ENCODE measurements around the gene CELA2A.
"Not testable (repeated sequence)": the region's sequence is repeated elsewhere in the genome, so short reads cannot be mapped to it uniquely, and the experiment has no call there.

The CELA2A gene

DNA sequence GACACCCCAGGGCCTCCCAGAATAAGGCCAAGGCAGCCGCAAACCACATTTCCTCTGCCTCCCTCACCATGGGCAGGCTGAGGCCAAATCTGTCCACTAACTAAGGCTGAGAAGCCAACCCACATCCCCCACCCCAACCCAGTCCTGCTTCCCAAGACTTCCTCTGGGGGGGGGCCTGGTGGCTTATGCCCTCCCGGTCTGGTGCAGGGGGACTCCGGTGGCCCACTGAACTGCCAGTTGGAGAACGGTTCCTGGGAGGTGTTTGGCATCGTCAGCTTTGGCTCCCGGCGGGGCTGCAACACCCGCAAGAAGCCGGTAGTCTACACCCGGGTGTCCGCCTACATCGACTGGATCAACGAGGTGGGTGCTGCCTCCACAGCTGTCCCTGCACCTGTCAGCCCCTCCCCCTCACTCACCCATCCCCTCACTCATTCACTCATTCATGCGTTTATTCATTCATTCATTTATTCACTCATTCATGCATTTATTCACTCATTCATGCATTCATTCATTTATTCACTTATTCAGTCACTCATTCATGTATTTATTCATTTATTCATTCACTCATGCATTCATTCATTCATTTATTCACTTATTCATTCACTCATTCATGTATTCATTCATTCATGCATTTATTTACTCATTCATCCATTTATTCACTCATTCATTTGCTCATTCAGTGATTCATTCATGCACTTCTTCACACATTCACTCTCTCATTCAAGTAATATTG lies 11.0 kb upstream of the CELA2A start:
- no peak for DNase-seq

DNA sequence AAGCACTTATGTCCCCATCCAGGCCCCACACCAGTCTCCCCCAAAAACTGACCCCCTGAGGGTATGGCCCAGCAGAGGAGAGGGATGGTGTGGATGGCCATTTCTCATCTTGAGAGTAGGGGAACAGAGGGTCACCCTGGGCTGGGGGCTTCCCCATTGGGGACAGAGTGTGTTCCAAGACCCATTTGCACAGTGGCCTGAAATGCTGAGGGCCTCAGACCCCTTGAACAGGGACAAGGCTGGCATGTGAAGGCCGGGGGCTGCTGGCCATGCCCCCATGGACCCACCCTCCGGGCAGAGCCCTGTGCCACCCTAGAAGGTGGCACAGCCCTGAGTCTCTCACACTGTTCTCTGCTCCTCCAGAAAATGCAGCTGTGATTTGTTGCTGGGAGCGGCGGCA lies 10.3 kb upstream of the CELA2A start:
- no peak for DNase-seq

- DNase-seq, result no peak
Observed at GRCh38 chr1:15448877-15449462, 7.6 kb upstream of the CELA2A start.

DNA sequence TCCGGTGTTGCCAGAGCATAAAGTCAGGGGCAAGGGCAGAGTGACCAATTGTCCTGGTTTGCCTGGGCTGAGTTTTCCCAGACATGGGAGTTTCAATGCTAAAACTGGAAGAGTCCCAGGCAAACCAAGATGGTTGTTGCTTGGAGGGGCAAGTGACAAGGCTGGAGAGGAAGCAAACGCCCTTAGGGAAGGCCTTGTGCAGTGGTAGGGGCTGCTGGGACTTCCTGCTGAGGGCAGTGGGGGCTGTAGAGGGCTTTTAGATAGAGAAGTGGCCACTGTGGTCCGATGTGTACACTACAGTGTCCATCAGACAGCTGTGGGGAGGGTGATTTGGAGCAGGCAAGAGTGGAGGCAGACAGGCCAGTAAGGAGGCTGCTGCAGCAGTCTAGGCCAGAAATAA lies 7.0 kb upstream of the CELA2A start:
- DNase-seq, result no peak

DNA sequence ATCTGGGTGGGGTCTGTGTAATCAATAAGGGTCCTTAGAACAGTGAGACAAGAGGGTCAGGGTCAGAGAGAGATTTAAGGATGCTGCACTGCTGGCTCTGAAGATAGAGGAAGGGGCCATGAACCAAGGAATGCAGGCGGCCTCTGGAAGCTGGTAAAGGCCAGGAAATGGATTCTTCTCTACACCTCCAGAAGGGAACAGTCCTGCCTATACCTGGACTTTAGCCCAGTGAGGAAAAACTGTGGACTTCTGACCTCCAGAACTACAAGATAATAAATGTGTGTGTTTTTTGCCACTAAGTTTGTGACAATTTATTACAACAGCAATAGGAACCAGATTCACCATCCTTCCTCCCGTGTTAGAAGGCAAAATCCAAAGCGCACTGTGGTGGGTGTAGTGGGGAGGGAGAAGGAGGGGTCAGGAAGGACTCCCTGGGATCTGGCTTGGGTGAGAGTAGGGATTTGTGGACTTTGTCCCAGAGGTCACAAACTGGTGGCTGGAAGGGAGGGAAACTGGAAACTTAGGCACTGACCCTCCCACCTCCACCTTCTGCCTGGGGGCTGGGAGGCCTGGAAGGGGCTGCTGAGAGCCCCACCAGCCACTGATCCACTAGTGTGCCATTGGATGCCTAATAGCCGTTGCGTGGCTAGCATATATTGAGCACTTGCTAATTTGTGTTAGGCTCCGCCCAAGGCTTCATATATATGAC lies 5.4 kb upstream of the CELA2A start:
- no peak for DNase-seq

- DNase-seq, result no peak
Observed at GRCh38 chr1:15452216-15452615, 4.3 kb upstream of the CELA2A start.

GRCh38 chr1:15452866-15453571 lies 3.5 kb upstream of the CELA2A start:
- peak; percentile 63 for DNase-seq

- DNase-seq, result no peak
Observed at GRCh38 chr1:15453734-15454133, 2.8 kb upstream of the CELA2A start.

DNA sequence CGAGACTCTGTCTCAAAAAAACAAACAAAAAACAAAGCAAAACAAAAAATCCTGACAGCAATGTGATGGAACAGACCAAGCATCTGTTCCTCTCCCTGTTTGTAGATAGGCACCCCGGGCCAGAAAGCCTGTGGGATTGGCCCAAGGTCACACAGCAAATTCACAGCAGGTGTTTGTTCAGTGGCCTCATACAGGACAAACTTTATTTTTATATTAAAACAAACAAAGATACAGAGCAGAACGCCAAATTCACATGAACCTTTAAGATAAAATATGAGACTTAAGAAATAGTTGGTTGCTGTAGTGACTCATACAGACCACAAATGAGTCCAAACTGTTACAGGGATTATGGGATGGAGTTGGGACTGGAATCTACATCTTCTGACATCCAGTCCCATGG lies 2.3 kb upstream of the CELA2A start:
- DNase-seq, result no peak

GRCh38 chr1:15455522-15455921 lies 1.0 kb upstream of the CELA2A start:
- no peak for DNase-seq

DNA sequence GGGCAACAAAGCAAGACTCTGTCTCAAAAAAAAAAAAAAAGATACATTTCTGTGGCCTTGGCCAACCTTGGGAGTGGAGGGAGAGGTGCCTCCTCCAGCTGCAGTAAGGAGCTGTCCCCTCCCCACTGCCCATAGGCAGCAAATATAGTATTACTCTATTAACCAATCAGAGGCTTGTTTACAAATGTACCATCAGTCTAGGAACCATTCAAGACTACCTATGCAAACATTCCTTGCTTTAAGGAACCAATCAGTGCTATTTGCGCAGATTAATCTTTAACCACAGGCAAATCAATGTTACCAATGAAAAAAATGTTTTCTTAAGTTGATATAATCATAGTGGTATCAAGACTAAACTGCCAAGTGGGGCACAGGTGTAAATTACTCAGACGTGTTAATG lies 1.1 kb downstream of the CELA2A start:
- DNase-seq, result no peak

- not testable (repeated sequence) for DNase-seq
Observed at GRCh38 chr1:15458388-15458787, 1.9 kb downstream of the CELA2A start.

DNA sequence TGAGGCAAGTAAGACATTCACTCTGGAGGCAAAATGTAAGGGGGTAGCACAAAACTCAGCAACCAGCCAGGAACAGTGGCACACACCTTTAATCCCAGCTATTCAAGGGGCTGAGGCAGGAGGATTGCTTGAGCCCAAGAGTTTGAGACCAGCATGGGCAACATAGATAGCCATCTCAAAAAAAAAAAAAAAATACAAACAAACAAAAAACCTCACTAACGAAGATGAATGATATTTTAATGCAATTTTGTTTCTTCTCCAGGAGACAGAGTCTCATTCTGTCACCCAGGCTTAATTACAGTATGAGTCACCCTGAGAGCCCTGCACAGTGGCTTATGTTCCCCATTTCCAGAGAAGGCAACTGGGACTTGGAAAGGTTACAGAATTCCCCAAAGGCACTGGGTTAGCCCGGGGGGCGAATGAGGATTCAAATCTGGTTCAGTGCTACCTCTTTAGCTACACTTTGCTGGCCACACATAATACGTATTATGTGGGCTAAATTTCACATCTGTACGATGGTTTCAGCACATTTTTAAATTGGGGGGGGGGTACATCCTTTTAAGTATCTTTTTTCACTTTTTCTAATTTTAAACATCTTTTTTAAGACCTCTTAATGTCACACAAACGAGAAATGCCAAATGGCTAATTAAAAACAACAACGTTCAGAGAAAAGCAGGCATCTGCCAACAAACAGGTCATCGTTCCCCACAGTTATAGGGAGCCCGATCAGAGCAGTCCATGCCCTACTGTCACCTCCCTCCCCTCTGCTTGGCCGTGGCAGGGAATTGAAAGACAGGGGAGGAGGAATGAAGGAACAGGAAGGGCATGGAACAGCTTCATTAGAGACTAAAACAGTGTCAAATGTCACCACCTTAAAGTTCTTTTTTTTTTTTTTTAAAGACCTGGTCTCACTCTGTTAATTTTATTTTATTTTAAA lies 3.5 kb downstream of the CELA2A start:
- peak; percentile 87 for DNase-seq

- DNase-seq, result no peak
Observed at GRCh38 chr1:15460708-15461095, 4.2 kb downstream of the CELA2A start.

- DNase-seq, result peak; percentile 77
Observed at GRCh38 chr1:15463064-15463800, 6.7 kb downstream of the CELA2A start.

DNA sequence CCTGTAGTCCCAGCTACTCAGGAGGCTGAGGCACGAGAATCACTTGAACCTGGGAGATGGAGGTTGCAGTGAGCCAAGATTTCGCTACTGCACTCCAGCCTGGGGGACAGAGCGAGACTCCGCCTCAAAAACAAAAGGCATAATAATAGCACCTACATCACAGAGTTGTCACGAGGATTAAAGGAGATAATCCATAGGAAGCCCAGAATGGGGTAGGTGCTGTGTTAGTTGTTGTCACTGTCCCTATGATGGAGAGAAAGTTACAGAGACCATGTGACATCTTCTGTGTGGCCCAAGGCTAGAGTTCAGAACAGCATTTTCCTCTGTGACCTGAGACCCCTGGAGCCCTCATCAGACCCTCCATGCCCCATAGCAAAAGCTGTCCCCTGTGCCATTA lies 7.4 kb downstream of the CELA2A start:
- not testable (repeated sequence) for DNase-seq

GRCh38 chr1:15465674-15466073 lies 9.1 kb downstream of the CELA2A start:
- peak; percentile 30 for DNase-seq

DNA sequence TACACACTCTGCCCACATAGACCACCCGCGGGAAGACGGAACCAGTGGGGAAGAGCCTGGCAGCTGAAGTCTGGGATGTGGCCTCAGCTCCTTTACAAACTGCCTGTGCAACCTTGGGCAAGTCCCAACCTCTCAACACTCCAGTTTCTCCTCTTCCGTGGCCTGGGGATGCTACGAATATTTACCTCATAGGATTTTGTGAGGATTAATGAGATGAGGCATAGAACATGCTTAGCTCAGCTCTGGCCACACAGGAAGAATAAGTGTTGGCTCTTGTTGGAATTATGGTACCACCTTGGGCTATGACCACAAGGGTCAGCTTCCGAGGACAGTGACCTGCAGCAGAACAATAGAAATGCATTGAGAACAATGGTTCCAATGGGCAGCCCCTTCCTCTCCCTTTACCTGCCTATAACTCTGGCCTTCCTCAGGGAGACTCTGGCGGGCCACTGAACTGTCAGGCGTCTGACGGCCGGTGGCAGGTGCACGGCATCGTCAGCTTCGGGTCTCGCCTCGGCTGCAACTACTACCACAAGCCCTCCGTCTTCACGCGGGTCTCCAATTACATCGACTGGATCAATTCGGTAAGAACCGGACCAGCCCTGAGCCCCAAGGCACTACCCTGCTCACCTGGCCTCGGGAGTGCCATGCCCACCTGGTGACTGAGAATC lies 10.6 kb downstream of the CELA2A start:
- not testable (repeated sequence) for DNase-seq

GRCh38 chr1:15468145-15468544 lies 11.6 kb downstream of the CELA2A start:
- no peak for DNase-seq

GRCh38 chr1:15469361-15469760 lies 12.8 kb downstream of the CELA2A start:
- peak; percentile 44 for DNase-seq

DNA sequence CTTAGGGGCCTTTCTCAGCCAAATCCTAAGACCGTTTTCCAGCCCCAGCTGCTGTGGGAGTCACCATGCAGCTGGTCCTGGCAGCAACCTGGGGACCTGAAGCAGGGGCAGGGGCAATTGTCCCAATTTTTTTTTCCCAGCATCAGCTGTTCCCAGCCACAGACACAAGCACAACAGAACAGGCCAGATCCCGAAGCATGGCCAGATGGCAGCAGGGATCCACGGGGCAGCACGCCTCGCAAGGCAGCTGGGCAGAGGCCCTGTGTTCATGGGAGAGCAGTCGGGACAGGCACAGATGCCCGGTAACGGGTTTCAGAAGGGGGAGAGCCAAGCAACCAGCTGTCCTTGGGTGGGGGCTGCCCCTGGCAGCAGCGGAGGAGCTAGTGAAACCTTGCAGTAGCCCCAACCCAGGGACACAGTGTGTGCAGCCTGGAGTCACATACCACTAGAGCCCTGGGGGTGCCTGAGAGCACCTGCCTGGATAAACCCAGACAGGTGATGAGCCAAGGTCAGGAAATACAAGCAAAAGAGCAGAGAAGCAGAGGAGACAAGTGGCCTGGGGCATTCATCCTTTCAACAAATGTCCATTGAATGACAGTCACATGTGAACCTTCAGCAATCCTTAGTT lies 13.4 kb downstream of the CELA2A start:
- DNase-seq, result peak; percentile 90
